ENCODE measurements around the gene PCNX4. TPM values are rescaled to one million over a fixed set of nuclear protein-coding genes. Genes with fewer than 3 reads are reported as not detected.

The PCNX4 gene
- total RNA-seq, 1 donor from 2014 or later: 36.8 TPM

DNA sequence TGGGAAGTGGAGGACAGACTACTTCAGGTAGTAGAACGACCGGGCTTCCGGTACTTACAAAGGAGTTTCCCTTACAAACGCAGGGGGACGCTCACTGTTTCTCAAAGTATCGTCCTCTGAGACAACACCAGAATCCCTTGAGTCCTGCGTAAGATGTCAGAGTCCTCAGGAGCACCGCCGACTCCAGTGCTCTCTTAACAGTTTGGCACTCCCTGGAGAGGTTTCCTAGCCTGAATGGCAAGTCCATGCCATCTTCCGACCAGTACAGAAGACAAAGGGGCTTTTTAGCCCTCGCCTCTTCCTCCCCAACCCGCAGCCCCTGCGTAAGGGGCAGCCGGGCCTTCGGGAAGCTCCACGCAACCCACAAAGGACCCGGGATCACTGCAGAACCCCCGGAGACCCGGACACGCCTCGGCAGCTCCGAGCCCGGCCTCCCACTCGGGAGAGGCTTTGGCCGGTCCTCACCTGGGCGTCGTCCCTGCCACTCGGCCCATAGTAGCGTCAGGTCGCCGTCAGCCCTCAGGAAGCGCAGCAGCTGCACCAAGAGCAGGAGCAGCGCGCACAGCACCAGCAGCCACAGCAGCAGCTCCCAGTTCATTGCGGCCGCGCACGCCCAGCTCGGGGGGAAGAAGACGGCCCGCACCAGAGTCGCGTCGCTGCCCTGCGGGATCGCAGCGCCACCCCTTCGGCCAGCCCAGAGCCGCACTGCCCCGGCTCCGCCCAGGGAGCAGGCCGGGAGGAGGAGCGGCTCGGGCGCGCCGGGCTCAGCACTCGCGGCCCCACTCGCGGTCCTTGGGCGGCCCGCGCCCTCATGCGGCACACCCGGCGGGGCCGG lies 73.2 kb downstream of the PCNX4 start, which contains the start of gene DHRS7:
TSS of gene DHRS7 (minus strand) at position 687 of the 835 bp plus-strand sequence. CDS start at position 598, 89 bp downstream.
- DNase-seq: peak; percentile 90
- peak within 1 kb of the TSS; percentile 97 for H3K4me3 ChIP-seq
- peak; percentile 67 for TF ChIP-seq CTCF (IDR thresholded peaks at IDR 0.05; ENCODE audit: borderline replicate concordance)
- H3K36me3 ChIP-seq: no peaks in the 10 kb centered on the region
- intact Hi-C loops (cut with micrococcal nuclease): no loop called here
- peaks cover 45% of the 10 kb centered on the region for H3K4me1 ChIP-seq
- peak within 1 kb of the TSS; percentile 95 for H3K27ac ChIP-seq (replicated peaks)
- H3K9me3 ChIP-seq (replicated peaks): no peaks in the 10 kb centered on the region
- no peaks in the 10 kb centered on the region for H3K27me3 ChIP-seq (ENCODE audit: low read depth)

DNA sequence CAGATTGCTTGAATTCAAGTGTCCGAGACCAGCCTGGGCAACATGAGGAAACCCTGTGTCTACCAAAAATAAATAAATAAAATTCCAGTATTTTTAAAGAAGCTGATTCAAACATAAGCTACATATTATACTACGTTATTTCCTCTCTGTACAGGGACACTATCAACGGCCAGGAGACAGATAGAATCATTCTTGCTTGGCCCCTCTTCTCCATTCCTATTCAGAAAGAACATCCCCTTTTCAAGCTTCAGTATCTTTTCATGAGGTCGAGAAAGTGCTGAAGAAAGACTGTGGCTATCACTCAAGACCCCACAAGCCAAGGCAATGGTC lies 73.8 kb downstream of the PCNX4 start:
- peak overlapping the region; percentile 97 for H3K4me3 ChIP-seq
- peaks cover 39% of the 10 kb centered on the region for H3K4me1 ChIP-seq
- H3K27me3 ChIP-seq (ENCODE audit: low read depth): no peaks in the 10 kb centered on the region
- H3K27ac ChIP-seq (replicated peaks): peak overlapping the region; percentile 95
- no peaks in the 10 kb centered on the region for H3K36me3 ChIP-seq
- intact Hi-C loops (cut with micrococcal nuclease): no loop called here
- H3K9me3 ChIP-seq (replicated peaks): no peaks in the 10 kb centered on the region
- no peak for TF ChIP-seq CTCF (IDR thresholded peaks at IDR 0.05; ENCODE audit: borderline replicate concordance)
- no peak for DNase-seq

- no peak for TF ChIP-seq CTCF (IDR thresholded peaks at IDR 0.05; ENCODE audit: borderline replicate concordance)
- Histone ChIP-seq H3K4me1 (peaks cover 37% of the 10 kb centered on the region), H3K27me3 (ENCODE audit: low read depth) (no peaks in the 10 kb centered on the region), H3K4me3 (peak overlapping the region; percentile 97), H3K9me3 (replicated peaks) (no peaks in the 10 kb centered on the region), H3K27ac (replicated peaks) (peak overlapping the region; percentile 95), H3K36me3 (no peaks in the 10 kb centered on the region)
- intact Hi-C loops (cut with micrococcal nuclease): no loop called here
- DNase-seq: no peak
These were observed 74.4 kb downstream of the PCNX4 start for GRCh38 chr14:60166142-60166541.

DNA sequence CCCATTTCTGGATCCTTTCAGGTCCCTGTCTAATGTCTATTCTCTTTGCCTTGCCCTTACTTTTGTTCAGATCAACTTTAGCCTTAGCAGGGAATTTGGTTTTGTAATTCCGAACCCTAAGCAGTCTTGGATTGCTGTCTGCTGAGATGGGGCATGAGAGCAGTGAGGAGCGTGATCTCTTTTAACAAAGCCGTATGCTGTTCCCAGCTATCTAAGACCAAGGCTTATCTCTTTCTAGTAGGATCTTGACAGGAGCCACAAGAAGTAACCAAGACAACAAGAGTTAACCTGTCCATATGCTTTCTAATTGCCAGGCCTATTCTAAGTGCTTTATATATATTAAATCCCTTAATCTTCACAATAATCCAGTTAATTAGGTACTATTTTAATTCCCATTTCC lies 78.0 kb downstream of the PCNX4 start:
- intact Hi-C loops (cut with micrococcal nuclease): no loop called here
- H3K9me3 ChIP-seq (replicated peaks): no peaks in the 10 kb centered on the region
- no peak overlapping the region for H3K4me3 ChIP-seq
- H3K4me1 ChIP-seq: peaks cover 17% of the 10 kb centered on the region
- no peak overlapping the region for H3K27ac ChIP-seq (replicated peaks)
- no peak for DNase-seq
- H3K36me3 ChIP-seq: no peaks in the 10 kb centered on the region
- no peak for TF ChIP-seq CTCF (IDR thresholded peaks at IDR 0.05; ENCODE audit: borderline replicate concordance)
- H3K27me3 ChIP-seq (ENCODE audit: low read depth): no peaks in the 10 kb centered on the region

DNA sequence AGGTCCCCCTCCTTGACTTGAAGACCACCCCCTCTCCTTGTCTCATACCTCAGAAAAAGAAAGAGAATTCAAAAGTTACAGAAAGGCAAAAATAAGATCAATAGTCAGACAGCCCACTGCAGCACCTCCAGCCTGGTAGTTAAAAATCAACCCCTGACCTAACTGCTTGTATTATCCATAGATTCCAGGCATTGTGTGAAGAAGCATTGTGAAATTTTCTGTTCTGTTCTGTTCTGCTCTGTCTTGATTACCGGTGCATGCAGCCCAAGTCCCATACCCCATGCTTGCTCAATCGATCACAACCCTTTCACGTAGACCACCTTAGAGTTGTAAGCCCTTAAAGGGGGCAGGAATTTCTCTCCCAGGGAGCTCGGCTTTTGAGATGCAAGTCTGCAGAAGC lies 79.2 kb downstream of the PCNX4 start:
- H3K4me3 ChIP-seq: no peak overlapping the region
- intact Hi-C loops (cut with micrococcal nuclease): no loop called here
- H3K4me1 ChIP-seq: peaks cover 6% of the 10 kb centered on the region
- no peaks in the 10 kb centered on the region for H3K9me3 ChIP-seq (replicated peaks)
- no peaks in the 10 kb centered on the region for H3K27me3 ChIP-seq (ENCODE audit: low read depth)
- no peak for TF ChIP-seq CTCF (IDR thresholded peaks at IDR 0.05; ENCODE audit: borderline replicate concordance)
- H3K27ac ChIP-seq (replicated peaks): no peak overlapping the region
- no peak for DNase-seq
- H3K36me3 ChIP-seq: no peaks in the 10 kb centered on the region

All from left ventricle myocardium inferior (tissue), 1 donor.